ENCODE results near the gene WHAMM. TPM values are rescaled to one million over a fixed set of nuclear protein-coding genes. Genes with fewer than 3 reads are reported as not detected.

WHAMM gene
- total RNA-seq, 1 donor from 2014 or later = 9.4 TPM

DNA sequence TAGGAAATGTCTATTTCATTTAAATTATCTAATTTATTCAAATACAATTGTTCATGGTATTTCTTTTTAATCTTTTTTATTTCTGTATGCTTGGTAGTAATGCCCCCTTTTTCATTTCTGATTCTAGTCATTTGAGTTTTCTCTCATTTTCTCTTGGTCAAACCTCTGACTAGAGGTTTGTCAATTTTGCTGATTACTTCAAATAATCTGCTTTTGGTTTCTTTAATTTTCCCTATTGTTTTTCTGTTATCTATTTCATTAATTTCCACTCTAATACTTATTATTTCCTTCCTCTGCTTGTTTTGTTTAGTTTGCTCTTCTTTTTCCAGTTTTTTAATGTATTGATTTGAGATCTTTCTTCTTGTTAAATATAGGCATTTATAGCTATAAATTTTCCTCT lies 15.7 kb upstream of the WHAMM start:
- Histone ChIP-seq H3K4me3 (ENCODE audit: insufficient read depth, low read depth, low read length) (no peak overlapping the region), H3K9me3 (ENCODE audit: insufficient read depth, low read depth, low read length) (no peaks in the 10 kb centered on the region), H3K9ac (ENCODE audit: low read length) (no peak overlapping the region), H3K79me2 (ENCODE audit: insufficient read depth, low read length) (no peaks in the 10 kb centered on the region), H3K4me2 (ENCODE audit: low read length) (no peak overlapping the region), H3K4me1 (ENCODE audit: insufficient read depth, low read length) (no peaks in the 10 kb centered on the region), H3K27ac (ENCODE audit: low read depth, low read length) (no peak overlapping the region), H3K27me3 (ENCODE audit: insufficient read depth, low read length) (peaks cover 2% of the 10 kb centered on the region), H3K36me3 (ENCODE audit: insufficient read depth, low read length) (no peaks in the 10 kb centered on the region), H2AFZ (ENCODE audit: low read depth, low read length) (no peak overlapping the region), H4K20me1 (ENCODE audit: insufficient read depth, low read length) (no peaks in the 10 kb centered on the region)
- TF ChIP-seq, protein P1, sequence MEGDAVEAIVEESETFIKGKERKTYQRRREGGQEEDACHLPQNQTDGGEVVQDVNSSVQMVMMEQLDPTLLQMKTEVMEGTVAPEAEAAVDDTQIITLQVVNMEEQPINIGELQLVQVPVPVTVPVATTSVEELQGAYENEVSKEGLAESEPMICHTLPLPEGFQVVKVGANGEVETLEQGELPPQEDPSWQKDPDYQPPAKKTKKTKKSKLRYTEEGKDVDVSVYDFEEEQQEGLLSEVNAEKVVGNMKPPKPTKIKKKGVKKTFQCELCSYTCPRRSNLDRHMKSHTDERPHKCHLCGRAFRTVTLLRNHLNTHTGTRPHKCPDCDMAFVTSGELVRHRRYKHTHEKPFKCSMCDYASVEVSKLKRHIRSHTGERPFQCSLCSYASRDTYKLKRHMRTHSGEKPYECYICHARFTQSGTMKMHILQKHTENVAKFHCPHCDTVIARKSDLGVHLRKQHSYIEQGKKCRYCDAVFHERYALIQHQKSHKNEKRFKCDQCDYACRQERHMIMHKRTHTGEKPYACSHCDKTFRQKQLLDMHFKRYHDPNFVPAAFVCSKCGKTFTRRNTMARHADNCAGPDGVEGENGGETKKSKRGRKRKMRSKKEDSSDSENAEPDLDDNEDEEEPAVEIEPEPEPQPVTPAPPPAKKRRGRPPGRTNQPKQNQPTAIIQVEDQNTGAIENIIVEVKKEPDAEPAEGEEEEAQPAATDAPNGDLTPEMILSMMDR (IDR thresholded peaks at IDR 0.05; ENCODE audit: insufficient read depth, low read depth, low read length) = no peak
- TF ChIP-seq EZH2 (IDR thresholded peaks at IDR 0.05; ENCODE audit: insufficient read depth, low read length) = no peak
- DNase-seq (ENCODE audit: low read depth) (no peak), FAIRE-seq (no peak)
- Mint-ChIP-seq H3K4me3 (ENCODE audit: unreplicated experiment) (no peak overlapping the region), H3K27ac (ENCODE audit: unreplicated experiment) (no peak overlapping the region), H3K9me3 (ENCODE audit: unreplicated experiment) (peaks cover 12% of the 10 kb centered on the region), H3K27me3 (ENCODE audit: low read depth, unreplicated experiment) (peaks cover 7% of the 10 kb centered on the region), H3K36me3 (ENCODE audit: low read depth, unreplicated experiment) (peaks cover 3% of the 10 kb centered on the region), H3K4me1 (ENCODE audit: low read depth, unreplicated experiment) (no peaks in the 10 kb centered on the region)

DNA sequence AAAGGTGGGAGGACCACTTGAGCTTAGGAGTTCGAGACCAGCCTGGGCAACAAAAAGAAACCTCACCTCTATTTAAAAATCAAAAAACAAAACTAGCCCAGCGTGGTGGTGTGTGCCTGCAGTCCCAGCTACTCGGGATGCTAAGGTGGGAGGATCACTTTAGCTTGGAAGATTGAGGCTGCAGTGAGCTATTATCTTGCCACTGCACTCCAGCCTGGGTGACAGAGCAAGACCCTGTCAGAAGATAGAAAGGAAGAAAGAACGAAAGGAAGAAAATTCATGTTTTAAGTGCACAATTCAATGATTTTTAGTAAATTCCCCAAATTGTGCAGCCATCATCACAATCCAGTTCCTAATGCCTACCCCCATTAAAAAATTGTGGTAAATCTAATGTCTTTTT lies 11.3 kb upstream of the WHAMM start:
- no peaks in the 10 kb centered on the region for H3K9me3 ChIP-seq (ENCODE audit: insufficient read depth, low read depth, low read length)
- H3K27me3 Mint-ChIP-seq (ENCODE audit: low read depth, unreplicated experiment) = peaks cover 32% of the 10 kb centered on the region
- no peaks in the 10 kb centered on the region for H3K4me1 ChIP-seq (ENCODE audit: insufficient read depth, low read length)
- no peaks in the 10 kb centered on the region for H3K36me3 ChIP-seq (ENCODE audit: insufficient read depth, low read length)
- H3K79me2 ChIP-seq (ENCODE audit: insufficient read depth, low read length) = no peaks in the 10 kb centered on the region
- no peak overlapping the region for H3K27ac ChIP-seq (ENCODE audit: low read depth, low read length)
- H2AFZ ChIP-seq (ENCODE audit: low read depth, low read length) = no peak overlapping the region
- no peaks in the 10 kb centered on the region for H4K20me1 ChIP-seq (ENCODE audit: insufficient read depth, low read length)
- peaks cover 18% of the 10 kb centered on the region for H3K9me3 Mint-ChIP-seq (ENCODE audit: unreplicated experiment)
- H3K27me3 ChIP-seq (ENCODE audit: insufficient read depth, low read length) = peaks cover 9% of the 10 kb centered on the region
- H3K4me2 ChIP-seq (ENCODE audit: low read length) = no peak overlapping the region
- H3K27ac Mint-ChIP-seq (ENCODE audit: unreplicated experiment) = no peak overlapping the region
- no peak overlapping the region for H3K4me3 Mint-ChIP-seq (ENCODE audit: unreplicated experiment)
- no peak overlapping the region for H3K4me3 ChIP-seq (ENCODE audit: insufficient read depth, low read depth, low read length)
- no peaks in the 10 kb centered on the region for H3K4me1 Mint-ChIP-seq (ENCODE audit: low read depth, unreplicated experiment)
- H3K9ac ChIP-seq (ENCODE audit: low read length) = no peak overlapping the region
- no peak for TF ChIP-seq EZH2 (IDR thresholded peaks at IDR 0.05; ENCODE audit: insufficient read depth, low read length)
- TF ChIP-seq, protein P1 (IDR thresholded peaks at IDR 0.05; ENCODE audit: insufficient read depth, low read depth, low read length) = no peak
- FAIRE-seq (no peak), DNase-seq (ENCODE audit: low read depth) (no peak)
- peaks cover 10% of the 10 kb centered on the region for H3K36me3 Mint-ChIP-seq (ENCODE audit: low read depth, unreplicated experiment)

DNA sequence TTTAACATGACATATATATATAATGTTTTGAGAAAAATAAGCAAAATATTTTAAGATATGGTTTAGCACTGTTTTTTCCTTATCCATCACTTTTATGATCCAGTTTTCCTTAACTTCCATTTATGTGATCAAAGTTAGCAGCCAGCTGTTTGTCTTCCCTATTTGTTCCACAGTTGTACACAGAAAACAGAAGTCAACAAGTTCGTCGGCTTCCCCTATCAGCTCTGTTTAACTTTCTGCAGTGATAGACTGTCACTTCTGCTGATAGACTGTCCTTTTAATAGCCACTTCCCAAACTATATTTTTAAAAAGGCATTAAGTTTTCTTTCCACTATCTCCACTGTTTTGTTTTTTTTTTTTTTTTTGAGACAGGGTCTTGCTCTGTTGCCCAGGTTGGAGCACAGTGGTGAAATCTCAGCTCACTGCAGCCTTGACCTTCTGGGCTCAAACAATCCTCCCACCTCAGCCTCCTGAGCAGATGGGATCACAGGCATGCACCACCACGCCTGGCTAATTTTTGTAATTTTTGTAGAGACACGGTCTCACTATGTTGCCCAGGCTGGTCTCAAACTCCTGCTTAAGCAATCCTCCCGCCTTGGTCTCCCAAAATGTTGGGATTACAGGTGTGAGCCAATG lies 10.8 kb upstream of the WHAMM start:
- Histone ChIP-seq H3K4me3 (ENCODE audit: insufficient read depth, low read depth, low read length) (no peak overlapping the region), H3K79me2 (ENCODE audit: insufficient read depth, low read length) (no peaks in the 10 kb centered on the region), H2AFZ (ENCODE audit: low read depth, low read length) (no peak overlapping the region), H3K4me1 (ENCODE audit: insufficient read depth, low read length) (no peaks in the 10 kb centered on the region), H3K9me3 (ENCODE audit: insufficient read depth, low read depth, low read length) (no peaks in the 10 kb centered on the region), H4K20me1 (ENCODE audit: insufficient read depth, low read length) (no peaks in the 10 kb centered on the region), H3K36me3 (ENCODE audit: insufficient read depth, low read length) (no peaks in the 10 kb centered on the region), H3K4me2 (ENCODE audit: low read length) (no peak overlapping the region), H3K9ac (ENCODE audit: low read length) (no peak overlapping the region), H3K27ac (ENCODE audit: low read depth, low read length) (no peak overlapping the region), H3K27me3 (ENCODE audit: insufficient read depth, low read length) (peaks cover 9% of the 10 kb centered on the region)
- no peak for DNase-seq (ENCODE audit: low read depth)
- no peak overlapping the region for H3K27ac Mint-ChIP-seq (ENCODE audit: unreplicated experiment)
- H3K36me3 Mint-ChIP-seq (ENCODE audit: low read depth, unreplicated experiment) = peaks cover 13% of the 10 kb centered on the region
- peaks cover 35% of the 10 kb centered on the region for H3K27me3 Mint-ChIP-seq (ENCODE audit: low read depth, unreplicated experiment)
- no peak overlapping the region for H3K4me3 Mint-ChIP-seq (ENCODE audit: unreplicated experiment)
- no peak for TF ChIP-seq EZH2 (IDR thresholded peaks at IDR 0.05; ENCODE audit: insufficient read depth, low read length)
- TF ChIP-seq, protein P1 (IDR thresholded peaks at IDR 0.05; ENCODE audit: insufficient read depth, low read depth, low read length) = no peak
- no peak for FAIRE-seq
- peaks cover 3% of the 10 kb centered on the region for H3K4me1 Mint-ChIP-seq (ENCODE audit: low read depth, unreplicated experiment)
- H3K9me3 Mint-ChIP-seq (ENCODE audit: unreplicated experiment) = peaks cover 18% of the 10 kb centered on the region

All from astrocyte (in vitro differentiated cells and primary cell).